GM19372 (cell line): ENCODE measurements around the gene C2orf72.
"Not testable (repeated sequence)": the region's sequence is repeated elsewhere in the genome, so short reads cannot be mapped to it uniquely, and the experiment has no call there.

Experiments
- ATAC-seq: cut with Tn5 transposase; IDR thresholded peaks from one replicate; pipeline ENCODE4 v1.9.1; 2021; ENCODE audit warnings: mild to moderate bottlenecking, low read depth, moderate library complexity; ENCODE audit not compliant: unreplicated experiment

C2orf72 gene

DNA sequence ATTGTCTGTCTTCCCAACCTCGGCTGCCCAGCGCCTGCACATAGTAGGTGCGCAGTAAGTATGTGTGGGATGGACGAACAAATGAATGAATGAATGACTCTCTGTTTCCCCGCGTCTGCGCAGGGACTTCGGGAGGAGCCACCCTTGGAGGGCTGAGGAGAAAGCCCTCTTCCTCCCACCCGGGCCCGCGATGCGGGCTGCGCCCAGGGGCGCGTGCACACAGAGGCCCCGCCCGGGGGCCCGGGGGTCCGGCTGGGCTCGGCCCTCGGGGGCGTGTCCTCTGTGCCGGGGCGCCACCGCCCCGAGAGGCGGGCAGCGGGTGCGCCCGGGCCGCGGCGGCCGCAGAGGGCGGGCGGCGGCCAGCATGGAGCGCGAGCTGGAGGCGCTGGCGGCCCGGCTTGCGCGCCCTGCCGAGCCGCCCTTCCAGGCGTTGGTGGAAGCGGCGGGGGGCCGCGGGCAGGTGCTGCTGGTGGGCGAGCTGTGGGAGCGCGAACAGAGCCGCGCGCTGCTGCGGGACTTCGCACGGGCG lies at the start of gene C2orf72:
C2orf72 (plus strand) TSS at position 322 of the 529 bp plus-strand sequence; CDS start at position 365, 43 bp downstream.
- no peak for ATAC-seq

DNA sequence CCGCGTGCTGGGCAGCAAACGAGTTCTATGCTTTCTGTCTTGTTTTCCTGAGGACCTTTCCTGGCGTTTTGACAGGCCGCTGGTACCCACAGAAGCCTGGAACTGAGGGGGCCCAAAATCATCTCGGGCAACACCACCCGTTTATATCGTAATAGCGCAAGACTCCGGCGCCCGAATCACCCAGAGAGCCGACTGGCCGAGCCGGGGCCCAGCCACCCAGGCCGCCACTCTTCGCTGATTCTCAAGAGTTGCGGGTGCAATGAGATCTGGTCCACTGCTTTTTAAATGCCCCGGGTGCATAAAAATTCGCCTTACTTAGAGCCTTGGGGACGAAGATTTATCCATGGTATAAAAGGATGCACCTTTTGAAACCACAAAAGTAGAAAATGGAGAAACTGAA lies 47.6 kb upstream of the C2orf72 start:
- no peak for ATAC-seq

DNA sequence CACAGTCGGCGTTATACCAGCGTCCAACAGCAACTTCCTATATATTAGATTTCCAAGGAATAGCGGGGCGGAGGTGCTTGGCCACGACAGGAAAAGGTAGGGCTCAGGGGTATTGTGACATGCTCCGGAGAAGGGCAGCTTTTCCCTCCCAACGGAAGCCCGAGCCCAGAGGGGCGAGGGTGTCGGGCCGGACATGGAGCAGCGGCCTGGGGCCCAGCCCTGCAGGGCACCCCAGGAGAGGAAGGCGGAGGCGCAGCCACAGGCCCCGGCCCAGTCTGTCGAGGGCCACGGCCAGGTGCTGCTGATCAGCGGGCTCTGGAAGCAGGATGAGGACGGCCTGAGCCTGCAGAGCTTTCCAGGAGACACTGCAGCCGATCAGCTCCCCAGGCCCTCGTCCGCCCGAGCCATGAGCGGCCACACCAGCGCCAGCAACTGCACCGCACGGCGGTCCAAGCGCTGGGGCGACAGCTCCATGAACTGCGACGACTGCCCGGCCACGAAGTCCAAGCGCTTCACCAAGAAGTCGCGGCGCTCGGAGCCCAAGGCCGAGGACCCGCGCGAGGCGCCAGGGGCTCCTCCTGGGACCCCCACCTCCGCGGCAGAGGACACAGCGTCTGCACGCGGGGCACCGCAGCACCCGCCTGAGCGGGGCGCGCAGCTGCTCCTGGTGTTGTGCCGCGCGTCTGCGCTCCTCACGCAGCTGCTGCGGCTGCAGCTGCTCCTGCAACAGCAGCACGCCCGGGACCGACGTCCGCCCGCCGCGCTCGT lies 47.0 kb upstream of the C2orf72 start:
- no peak for ATAC-seq

DNA sequence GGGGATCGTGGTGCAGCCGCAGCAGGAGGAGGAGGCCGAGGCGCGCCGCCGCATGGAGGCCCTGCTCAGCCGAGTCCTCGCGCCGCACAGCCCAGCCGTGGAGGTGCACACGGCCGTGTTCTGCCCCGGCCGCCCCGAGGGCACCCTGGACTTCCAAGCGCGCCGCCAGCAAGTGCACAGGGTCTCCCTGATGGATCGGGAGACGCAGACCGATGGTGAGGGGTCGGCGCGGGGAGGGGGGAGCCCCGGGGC lies 46.5 kb upstream of the C2orf72 start:
- no peak for ATAC-seq

DNA sequence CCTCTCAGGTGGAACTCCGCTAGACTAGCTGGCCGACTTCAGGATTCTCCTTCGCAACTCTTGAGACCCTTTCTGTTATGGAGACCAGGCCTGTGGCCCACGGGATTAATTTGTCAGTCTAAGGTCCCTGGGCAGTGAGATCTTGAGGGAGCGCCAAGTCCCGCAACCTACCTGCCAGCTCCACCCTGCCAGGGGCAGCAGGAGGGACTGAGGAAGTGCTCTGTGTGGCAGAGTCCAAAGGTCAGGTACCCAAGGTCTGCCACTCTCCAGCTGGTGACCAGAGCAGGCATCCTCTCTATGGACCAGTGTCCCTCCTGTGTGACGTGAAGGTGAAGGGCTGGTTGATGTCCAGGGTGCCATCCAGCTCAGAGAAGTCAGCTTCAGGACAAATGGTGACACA lies 45.7 kb upstream of the C2orf72 start:
- ATAC-seq: no peak

DNA sequence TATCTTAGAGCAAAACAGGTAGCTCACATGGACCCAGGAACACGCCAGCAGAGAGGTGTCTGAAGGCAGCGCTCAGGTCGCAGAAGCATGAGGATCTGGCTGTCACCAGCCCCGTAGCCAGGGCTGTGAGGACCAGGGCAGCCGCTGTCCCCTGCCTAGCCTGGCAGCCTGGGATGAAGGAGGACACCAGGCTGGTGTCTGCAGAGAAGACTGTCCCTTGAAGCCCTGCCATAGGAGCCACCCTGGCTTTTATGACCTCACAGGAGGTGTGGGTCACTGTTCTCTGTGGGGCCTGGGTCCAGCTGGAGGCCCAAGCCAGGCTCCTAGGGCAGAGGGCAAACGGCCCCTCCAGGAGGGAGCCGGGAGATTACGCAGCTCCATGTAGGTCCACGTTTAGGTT lies 41.5 kb upstream of the C2orf72 start, which contains the start of gene SPATA3:
SPATA3 (plus strand) TSS at position 301 of the 400 bp plus-strand sequence. CDS start 113 bp downstream, outside the sequence.
- no peak for ATAC-seq

DNA sequence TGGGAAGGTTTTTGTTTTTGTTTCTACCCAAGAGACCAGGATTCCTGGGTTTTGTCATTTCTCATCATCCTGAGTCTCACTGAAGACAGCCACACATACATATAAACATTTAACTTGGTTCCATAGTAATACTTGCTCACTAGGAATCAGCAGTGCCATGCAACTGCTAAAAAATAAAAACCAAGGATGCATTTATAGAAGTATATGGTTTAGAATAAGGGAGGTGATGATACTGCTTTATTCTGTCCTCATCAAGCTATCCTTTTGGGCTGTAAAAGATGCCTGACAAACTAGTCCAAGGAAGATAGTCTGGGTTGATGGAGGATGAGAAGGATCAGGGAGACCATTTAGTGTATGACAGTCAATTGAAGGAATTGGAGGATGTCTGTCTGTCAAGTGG lies 40.7 kb upstream of the C2orf72 start:
- ATAC-seq: no peak

DNA sequence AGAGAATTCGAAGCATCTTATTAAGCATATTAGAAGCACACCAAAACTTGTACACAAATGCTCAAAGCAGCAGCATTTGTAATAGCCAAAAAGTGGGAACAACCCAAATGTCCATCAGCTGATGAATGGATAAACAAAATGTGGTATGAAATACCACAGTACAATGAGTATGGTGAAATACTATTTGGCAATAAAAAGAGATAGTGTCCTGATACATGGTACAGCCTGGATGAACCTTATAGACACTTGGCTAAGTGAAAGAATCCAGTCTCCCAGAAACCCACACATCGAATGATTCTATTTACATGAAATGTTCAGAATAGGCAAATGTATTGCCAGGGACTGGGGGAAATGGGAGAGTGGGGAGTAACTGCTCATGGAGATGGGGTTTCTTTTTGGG lies 38.4 kb upstream of the C2orf72 start:
- no peak for ATAC-seq

DNA sequence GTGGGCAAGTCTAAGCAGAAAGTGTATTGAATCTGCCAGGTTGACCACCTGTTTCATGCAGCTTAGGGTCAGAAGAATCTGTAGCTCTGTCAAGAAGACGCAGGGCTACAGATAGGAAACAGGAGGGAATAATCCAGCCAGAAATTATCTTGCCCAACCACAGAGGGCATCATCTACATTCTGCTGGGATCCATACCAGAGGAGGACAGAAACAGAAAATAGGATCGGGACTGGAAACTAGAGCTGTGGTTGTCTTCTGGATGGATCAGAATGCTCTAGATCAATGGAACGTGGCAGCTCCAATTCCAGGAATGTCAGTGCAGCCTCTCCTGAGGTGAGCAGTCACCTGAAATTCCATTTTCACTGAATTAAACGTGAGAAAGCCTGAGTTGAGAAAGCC lies 37.8 kb upstream of the C2orf72 start:
- ATAC-seq: no peak

DNA sequence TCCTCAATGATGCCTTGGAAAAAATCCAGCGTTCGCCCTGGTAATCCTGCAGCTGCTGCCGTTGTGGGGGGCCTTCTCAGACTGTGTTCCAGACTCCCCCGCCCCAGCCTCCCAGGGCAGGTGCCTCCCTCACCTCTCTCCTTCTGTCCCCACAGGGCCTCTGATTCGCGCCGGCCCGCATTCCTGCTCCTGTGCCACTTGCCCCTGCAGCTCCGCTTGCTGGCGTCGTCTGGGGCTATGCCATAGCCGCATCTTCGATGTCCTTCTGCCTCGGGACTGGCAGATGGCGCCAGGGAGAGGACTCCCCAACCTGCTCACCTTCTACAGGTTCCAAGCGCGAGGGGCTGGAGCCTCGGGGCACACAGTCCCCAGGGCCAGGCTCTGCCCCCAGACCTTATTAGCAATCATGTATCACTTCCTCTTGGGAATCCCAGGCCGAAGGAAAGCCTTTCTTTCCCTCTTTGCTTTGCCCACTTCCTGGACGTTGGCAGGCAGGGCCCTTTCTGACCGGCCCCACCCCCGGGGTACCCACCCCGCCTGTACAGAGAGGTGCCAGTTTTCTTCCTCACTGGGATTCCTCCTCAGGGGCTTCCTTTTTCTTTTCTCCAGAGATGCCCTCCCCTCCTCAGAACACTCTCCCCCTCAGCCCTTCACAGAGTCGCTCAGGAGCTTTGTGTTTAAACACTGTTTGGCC lies 37.0 kb upstream of the C2orf72 start:
- ATAC-seq: no peak

DNA sequence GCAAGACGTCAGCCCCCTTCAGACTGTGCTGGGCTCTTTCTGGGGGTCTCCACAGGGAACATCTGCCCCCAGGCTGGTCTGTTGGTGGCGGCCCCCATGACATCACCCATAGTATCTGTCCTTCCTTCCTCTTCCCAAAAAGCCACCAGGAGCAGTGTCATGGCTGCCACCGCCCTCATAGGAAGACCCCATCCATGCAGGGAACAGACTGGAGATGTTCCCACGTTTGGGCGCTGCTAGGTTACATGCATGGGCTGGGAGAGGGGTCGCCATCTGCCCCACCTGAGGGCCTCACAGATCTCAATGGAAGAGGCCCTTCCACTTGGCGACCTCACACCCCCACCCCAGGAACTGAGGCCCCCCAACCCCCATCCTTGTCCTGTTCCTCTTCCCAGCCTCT lies 36.3 kb upstream of the C2orf72 start:
- ATAC-seq: no peak

DNA sequence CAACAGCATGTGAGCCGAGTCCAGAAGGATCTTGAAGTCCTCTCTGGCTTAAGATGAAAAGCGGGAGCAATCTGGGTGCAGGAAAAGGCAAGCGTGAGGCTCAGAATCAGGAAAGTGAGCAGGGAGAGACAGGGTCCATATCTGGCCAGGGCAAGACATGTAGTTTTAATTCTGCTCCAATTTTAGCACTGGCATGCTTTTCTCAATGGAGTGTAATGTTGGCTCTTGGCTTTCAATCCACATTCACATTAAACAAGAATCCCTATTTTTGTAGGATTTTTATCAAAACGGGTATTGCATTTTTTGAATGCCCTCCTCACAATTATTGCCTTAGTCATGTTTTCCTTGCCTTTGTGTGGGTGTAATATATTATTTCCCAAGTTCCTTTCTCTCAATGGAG lies 35.4 kb upstream of the C2orf72 start:
- no peak for ATAC-seq

DNA sequence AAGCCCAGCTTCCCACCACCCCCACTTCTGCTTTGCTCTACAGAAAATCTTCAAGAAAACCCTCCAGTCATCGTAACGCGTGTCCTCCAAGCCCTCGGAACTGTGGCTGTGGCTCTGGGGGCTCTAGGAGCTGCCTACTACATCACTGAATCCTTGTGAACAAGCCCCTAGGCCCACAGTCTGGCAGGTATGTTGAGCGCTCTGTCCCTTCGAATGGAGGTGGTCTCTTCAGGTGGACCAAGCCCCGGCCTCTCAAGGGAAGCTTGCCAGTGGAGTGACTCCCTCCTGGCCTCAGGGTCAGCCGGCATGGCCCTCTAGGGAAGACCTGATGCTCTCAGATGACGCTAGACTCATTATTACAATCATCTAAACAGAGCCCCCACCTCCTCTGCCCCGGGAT lies 34.7 kb upstream of the C2orf72 start:
- no peak for ATAC-seq

DNA sequence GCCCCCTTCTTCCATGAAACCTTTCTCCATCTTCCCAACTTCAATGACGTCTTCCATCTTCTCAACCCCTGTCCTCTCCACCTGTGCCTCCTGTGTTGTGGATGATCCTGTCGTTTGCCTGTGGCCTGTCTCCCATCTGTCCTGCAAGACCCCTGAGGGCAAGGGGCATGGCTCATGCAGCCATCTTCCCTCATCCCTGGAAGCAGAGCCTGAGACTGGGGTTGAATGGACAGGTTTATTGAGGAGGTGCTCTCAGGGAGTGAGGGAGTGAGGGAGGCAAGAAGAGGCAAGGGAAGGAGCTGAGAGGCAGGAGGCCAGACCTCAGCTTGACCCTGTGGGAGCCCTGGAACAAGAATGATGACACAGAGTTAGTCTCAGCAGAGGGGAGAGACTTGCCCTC lies 34.1 kb upstream of the C2orf72 start:
- no peak for ATAC-seq

DNA sequence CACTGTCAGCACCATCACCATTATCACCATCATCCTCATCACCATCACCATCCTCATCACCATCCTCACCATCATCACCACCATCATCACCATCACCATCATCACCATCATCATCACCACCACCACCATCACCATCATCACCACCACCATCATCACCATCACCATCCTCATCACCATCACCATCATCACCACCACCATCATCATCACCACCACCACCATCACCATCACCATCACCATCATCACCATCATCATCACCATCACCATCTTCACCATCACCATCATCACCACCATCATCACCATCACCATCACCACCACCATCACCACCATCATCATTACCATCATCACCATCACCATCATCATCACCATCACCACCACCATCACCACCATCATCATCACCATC lies 32.4 kb upstream of the C2orf72 start:
- ATAC-seq: not testable (repeated sequence)

DNA sequence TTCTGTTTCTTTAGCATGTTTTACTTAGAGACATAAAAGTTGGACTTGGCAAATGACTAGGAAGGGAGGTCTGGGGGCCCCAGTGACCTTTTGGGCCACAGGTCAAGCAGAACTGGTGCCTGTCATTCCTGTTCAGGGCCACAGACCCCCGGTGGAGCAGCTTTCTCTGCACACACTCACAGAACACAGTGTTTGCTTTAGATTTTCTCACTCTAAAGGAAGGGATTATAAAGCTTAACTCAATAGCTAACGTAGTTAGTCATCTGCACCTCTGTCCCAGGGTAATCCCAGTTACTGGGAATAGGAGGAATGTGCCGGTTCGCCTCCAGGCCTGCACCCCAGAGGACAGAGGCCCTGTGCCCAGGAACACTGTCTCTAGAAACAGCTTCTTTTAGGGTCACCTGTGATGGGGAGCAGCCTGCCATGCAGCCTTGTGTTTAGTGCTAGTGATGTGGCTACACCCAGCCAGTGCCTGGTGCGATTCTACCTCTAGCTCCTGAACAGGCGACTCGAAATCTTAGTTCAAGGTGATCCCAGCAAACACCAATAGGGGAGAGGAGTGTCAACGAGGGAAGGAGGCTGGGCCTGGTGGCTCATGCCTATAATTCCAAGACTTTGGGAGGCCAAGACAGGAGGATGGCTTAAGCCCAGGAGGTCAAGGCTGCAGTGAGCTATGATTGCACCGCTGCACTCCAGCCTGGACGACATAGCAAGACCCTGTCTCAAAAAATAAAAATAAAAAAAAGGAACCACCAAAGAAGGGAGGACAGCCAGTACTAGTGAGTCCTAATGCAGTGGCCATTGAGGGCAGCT lies 29.8 kb upstream of the C2orf72 start:
- no peak for ATAC-seq

DNA sequence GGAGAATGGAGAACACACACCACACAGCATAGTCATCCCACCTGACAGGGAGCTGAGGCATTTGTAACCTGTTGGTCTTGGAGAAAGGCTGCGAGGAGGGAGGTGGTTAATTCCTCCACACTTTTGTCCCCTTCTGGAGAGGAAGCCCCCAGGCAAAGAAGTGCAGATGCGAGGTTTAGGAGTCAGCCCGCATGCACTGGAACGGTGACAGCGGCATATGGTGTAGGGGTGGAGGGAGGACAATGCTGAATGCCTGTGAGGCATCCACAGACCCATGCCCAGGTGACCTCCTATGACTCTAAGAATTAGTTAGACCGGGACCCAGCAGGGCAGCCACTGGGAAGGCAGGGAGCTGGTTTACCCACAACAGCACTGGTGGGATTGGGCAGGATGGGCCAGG lies 29.2 kb upstream of the C2orf72 start:
- no peak for ATAC-seq

DNA sequence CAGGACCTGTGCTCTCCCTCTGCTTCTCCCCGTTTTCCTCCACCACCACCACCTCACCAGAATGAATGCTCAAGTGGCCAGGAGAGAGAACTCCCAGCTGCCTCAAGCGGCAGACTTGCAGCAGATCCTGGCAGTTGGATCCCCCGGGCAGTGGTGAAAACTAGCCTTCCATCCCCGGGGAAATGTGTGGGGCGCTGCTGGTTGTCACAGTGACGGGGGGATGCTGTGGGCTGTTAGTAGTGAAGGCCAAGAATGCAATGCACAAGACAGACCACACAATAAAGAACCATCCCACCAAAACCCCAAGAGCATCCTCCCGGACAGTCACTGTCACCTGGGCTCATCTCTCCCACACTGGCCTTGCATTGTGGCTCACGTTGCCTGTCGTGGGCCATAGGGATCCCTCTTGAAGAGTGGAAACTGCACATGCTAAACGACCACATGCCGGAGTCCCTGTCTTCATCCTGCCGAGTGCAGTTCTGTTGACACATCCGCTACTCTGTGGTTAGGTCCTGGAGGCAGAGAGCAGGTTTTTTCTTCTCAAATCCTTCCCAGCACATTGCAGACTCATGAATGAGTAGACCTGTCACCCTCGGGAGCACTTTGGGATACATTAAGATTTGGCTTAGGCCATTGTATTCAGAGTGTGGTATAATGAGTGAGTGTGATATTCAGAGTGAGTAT lies 27.9 kb upstream of the C2orf72 start:
- ATAC-seq: no peak

DNA sequence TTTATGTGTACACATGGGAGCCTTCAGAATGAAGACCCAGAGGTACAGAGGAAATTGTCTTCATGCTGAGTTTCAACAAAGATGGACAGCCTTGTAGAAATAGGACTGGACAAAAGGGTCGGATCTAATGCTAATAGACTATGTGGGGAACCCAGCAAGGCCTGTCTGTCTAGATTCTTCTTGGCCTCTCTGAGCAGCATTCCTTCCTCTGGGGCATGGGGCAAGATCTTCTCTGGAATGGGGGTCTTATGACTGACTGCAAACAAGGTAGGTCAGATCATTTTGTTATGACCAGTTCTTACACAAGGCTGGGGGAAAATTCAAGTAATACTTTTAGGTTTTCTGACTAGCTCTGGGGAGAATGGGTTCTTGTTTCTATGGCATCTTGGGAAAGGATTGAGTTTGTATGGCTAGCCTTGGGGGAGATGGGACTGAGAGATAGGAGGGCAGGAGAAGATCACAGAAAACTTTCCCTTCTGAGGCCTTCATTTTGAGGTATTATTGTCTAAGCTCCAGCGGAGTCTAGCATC lies 27.1 kb upstream of the C2orf72 start:
- no peak for ATAC-seq

DNA sequence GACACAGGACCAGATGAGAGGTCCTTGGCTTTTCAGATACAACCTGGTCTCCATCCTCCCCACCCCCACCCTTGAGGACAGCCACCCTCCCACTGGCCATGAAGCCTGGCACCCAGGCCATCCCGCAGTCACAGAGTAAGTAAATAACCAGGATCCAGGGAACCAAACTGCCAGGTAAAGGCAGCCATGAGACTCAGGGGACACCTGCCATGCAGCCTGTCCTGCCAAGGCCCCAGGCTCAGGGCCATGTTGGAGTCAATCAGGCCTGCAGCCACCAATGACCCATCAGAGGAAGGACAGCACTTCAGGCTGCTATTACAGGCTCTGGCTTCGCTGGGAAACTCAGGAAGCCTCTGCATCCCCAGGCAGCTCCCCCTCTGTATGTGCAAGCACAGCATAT lies 25.8 kb upstream of the C2orf72 start:
- ATAC-seq: no peak
